ENCODE measurements around the gene U2AF1L4. TPM values are rescaled to one million over a fixed set of nuclear protein-coding genes. Genes with fewer than 3 reads are reported as not detected.
A peak's percentile ranks its signal among the peaks of the same experiment; 100 is the strongest.

U2AF1L4 gene
- total and polyA plus RNA-seq, 2 donors (not counting 1 experiment from before 2014, with no cell fraction given), result 62.1 to 89.7 TPM

GRCh38 chr19:35755550-35756376 lies 10.5 kb upstream of the U2AF1L4 start:
- Histone ChIP-seq H3K4me2 (replicated peaks; ENCODE audit: low read depth, low read length, poor library complexity, severe bottlenecking) (peak overlapping the region; percentile 98), H3K4me1 (ENCODE audit: control insufficient read depth in 2 of 2, insufficient read depth in 2 of 2, low read length in 2 of 2) (peaks cover 24 to 35% of the 10 kb centered on the region in 2 donors), H2AFZ (ENCODE audit: insufficient read depth, low read depth, low read length, poor library complexity, severe bottlenecking) (peak overlapping the region; percentile 82), H3K9ac (ENCODE audit: low read length) (no peak overlapping the region), H4K20me1 (ENCODE audit: control insufficient read depth, insufficient read depth, low read length, poor library complexity, severe bottlenecking) (peaks cover 4% of the 10 kb centered on the region), H3K36me3 (replicated peaks in 1 of 2; ENCODE audit: control extremely low read depth in 1 of 2, control insufficient read depth in 1 of 2, extremely low read depth in 1 of 2, insufficient read depth in 2 of 2, low read length in 1 of 2) (peaks cover 0 to 26% of the 10 kb centered on the region in 2 experiments), H3K79me2 (ENCODE audit: control insufficient read depth, insufficient read depth, low read length) (peaks cover 23% of the 10 kb centered on the region), H3K27me3 (replicated peaks in 1 of 4; ENCODE audit: control extremely low read depth in 1 of 4, control insufficient read depth in 3 of 4, insufficient read depth in 4 of 4, low read length in 3 of 4) (peaks cover 0 to 26% (median 10%) of the 10 kb centered on the region in 4 experiments), H3K9me3 (ENCODE audit: control extremely low read depth in 1 of 3, control insufficient read depth in 2 of 3, insufficient read depth in 1 of 3, low read length in 2 of 3) (peaks cover 0 to 10% (median 0%) of the 10 kb centered on the region in 3 donors), H3K27ac (ENCODE audit: low read length in 2 of 2) (no peak overlapping the region), H3K4me3 (ENCODE audit: control extremely low read depth in 1 of 5, extremely low read depth in 1 of 5, insufficient read depth in 1 of 5, low read depth in 2 of 5, low read length in 4 of 5) (no peak overlapping the region)
- Mint-ChIP-seq H3K27me3 (peaks cover 17% of the 10 kb centered on the region), H3K4me1 (peaks cover 34% of the 10 kb centered on the region), H3K9me3 (ENCODE audit: insufficient read depth) (no peaks in the 10 kb centered on the region), H3K4me3 (peak overlapping the region; percentile 74), H3K27ac (peak overlapping the region; percentile 63)
- intact Hi-C loops (cut with micrococcal nuclease), result loop anchor here (5.0 kb wide), 1 partner anchor 63 kb away; no protein-coding TSS in a partner anchor
- DNase-seq, result peak; percentile 70
- POLR2A ChIA-PET, result interaction anchor here (2.2 kb wide), 1 partner anchor 11 kb away, joined by 17 read pairs; the partner anchor contains the start of genes PSENEN and U2AF1L4
- 33% methylated on average over 74 of the region's 74 CpGs for WGBS (ENCODE audit: insufficient coverage)
- no peak for ATAC-seq (ENCODE audit: low read depth)
- TF ChIP-seq EZH2 (IDR thresholded peaks at IDR 0.05; ENCODE audit: borderline replicate concordance, insufficient read depth, low read depth, low read length, poor library complexity, severe bottlenecking) (no peak), CTCF (IDR thresholded peaks at IDR 0.05) (no peak)
- CTCF ChIA-PET, result interaction anchor here (1.3 kb wide), 1 partner anchor 15 kb away, joined by 3 read pairs; no protein-coding TSS in a partner anchor
